Activated naive CD8-positive, alpha-beta T cell treated with anti-CD3 and anti-CD28 coated beads, Interleukin-2, amount 10 ng/mL, durations not matched to agents 7 days and 5 days (primary cell): ENCODE measurements around the gene TUBB4A. TPM values are rescaled to one million over a fixed set of nuclear protein-coding genes. Genes with fewer than 3 reads are reported as not detected.
"Not testable (repeated sequence)": the region's sequence is repeated elsewhere in the genome, so short reads cannot be mapped to it uniquely, and the experiment has no call there.

Experiments used
- ATAC-seq: fragments of 150-1000 bp; cut with Tn5 transposase; one replicate; pipeline ENCODE4 v1.10.0; 2021; ENCODE audit warnings: low read depth, moderate library complexity
- POLR2A ChIA-PET: fragments of 350-600 bp; sonication (Branson Sonifier 250); formaldehyde crosslinking; loops from one replicate; lab custom pipeline; 2021; ENCODE audit warnings: antibody characterized with exemption; lab: Charles Lee
- DNase-seq: peaks from one replicate; pipeline ENCODE4 v3.0.0; 2021
- H3K27ac Mint-ChIP-seq: one replicate; pipeline ENCODE4 v1.8.0; 2022; ENCODE audit warnings: mild to moderate bottlenecking, mixed read lengths
- H3K27me3 Mint-ChIP-seq: one replicate; pipeline ENCODE4 v1.8.0; 2022; ENCODE audit warnings: mild to moderate bottlenecking, moderate library complexity, mixed read lengths
- H3K36me3 Mint-ChIP-seq: one replicate; pipeline ENCODE4 v1.8.0; 2021; ENCODE audit warnings: mild to moderate bottlenecking, mixed read lengths
- H3K4me1 Mint-ChIP-seq: one replicate; pipeline ENCODE4 v1.8.0; 2021; ENCODE audit warnings: mixed read lengths
- H3K4me3 Mint-ChIP-seq: one replicate; pipeline ENCODE4 v1.8.0; 2022; ENCODE audit warnings: mild to moderate bottlenecking, moderate library complexity, mixed read lengths
- H3K9me3 Mint-ChIP-seq: one replicate; pipeline ENCODE4 v1.8.0; 2021; ENCODE audit warnings: mixed read lengths
- total RNA-seq, 2 experiments: library from RNA; stranded (reverse); gene quantifications; one replicate each; pipeline ENCODE4 v1.2.3, GENCODE V29; 2021

TUBB4A gene
- 10 to 100 TPM in 1 of 2 experiments, 1 to 10 TPM in 1; 8.7 to 11.6 TPM for total RNA-seq

GRCh38 chr19:6501740-6502648, at the start of gene TUBB4A:
Gene TUBB4A, minus strand, starts transcription at chr19:6502309. Its CDS starts 97 bp downstream, at chr19:6502212.
- POLR2A ChIA-PET, result interaction anchor here (1.0 to 3.9 kb wide), 3 partner anchors 21 to 77 kb away, joined by 3 to 23 read pairs (median 5); partner anchors contain the start of genes DENND1C, KHSRP and SLC25A23
- Mint-ChIP-seq H3K4me1 (peaks cover 26% of the 10 kb centered on the region), H3K27me3 (peaks cover 14% of the 10 kb centered on the region), H3K4me3 (peak within 1 kb of the TSS; percentile 86), H3K27ac (peak within 1 kb of the TSS; percentile 74), H3K36me3 (no peaks in the 10 kb centered on the region), H3K9me3 (no peaks in the 10 kb centered on the region)
- DNase-seq (peak; percentile 78), ATAC-seq (peak; percentile 61)

DNA sequence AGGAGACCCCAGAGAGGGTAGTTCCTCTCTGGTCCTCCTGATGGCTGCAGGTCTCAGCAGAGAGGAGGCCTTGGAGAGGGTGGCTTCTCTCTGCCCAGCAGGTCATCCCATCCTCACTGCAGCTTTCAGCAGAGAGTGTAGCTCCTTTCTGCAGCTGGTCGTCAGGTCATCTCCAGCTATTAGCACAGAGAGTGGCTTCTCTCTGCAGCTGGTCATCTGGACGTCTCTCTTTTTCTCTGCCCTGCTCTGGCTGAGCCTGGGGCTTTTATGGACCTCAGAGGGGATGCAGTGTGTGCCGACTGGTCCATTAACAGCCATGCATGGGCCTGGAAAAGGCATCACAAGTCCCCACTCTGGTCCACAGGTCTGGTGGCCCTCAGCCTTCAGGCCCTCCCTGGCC, 49.0 kb upstream of the TUBB4A start:
- H3K9me3 Mint-ChIP-seq, result peaks cover 3% of the 10 kb centered on the region
- POLR2A ChIA-PET, result interaction anchor here (0.7 to 1.1 kb wide), 3 partner anchors 15 to 42 kb away, joined by 3 to 4 read pairs (median 3); no protein-coding TSS in a partner anchor

DNA sequence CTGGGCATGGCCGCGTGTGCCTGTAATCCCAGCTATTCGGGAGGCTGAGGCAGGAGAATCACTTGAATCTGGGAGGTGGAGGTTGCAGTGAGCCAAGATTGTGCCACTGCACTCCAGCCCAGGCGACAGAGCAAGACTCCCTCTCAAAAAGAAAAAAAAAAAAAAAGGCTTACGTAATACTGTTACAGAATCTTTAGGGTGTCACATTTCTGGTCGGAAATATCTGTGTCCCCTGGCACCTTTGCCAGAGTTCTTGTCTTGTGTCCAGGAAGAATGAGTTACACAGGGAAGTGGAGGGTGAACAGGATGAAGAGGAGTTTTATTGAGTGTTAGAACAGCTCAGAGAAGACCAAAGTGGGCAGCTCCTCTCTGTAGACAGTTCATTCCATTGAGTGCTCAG, 48.6 kb upstream of the TUBB4A start:
- not testable (repeated sequence) for ATAC-seq, H3K27me3 Mint-ChIP-seq, H3K9me3 Mint-ChIP-seq, DNase-seq, H3K4me3 Mint-ChIP-seq, H3K27ac Mint-ChIP-seq, H3K36me3 Mint-ChIP-seq
- POLR2A ChIA-PET, result interaction anchor here (0.6 to 1.0 kb wide), 4 partner anchors 14 to 82 kb away, joined by 3 to 5 read pairs (median 4); no protein-coding TSS in a partner anchor
- H3K4me1 Mint-ChIP-seq, result peaks cover 14% of the 10 kb centered on the region

More for the DNA sequence above, 49.0 kb upstream of the TUBB4A start:
- DNase-seq (no peak), ATAC-seq (no peak)
- H3K4me3 Mint-ChIP-seq, result no peak overlapping the region
- peaks cover 2% of the 10 kb centered on the region for H3K27me3 Mint-ChIP-seq
- H3K36me3 Mint-ChIP-seq, result peaks cover 2% of the 10 kb centered on the region
- peaks cover 14% of the 10 kb centered on the region for H3K4me1 Mint-ChIP-seq
- no peak overlapping the region for H3K27ac Mint-ChIP-seq

- no peak for DNase-seq
- Mint-ChIP-seq H3K27me3 (peaks cover 3% of the 10 kb centered on the region), H3K9me3 (peaks cover 3% of the 10 kb centered on the region), H3K4me1 (peaks cover 7% of the 10 kb centered on the region), H3K27ac (no peak overlapping the region), H3K36me3 (peaks cover 2% of the 10 kb centered on the region), H3K4me3 (no peak overlapping the region)
- ATAC-seq, result no peak
- POLR2A ChIA-PET, result no interaction called here
Observed at GRCh38 chr19:6543866-6544347, 41.8 kb upstream of the TUBB4A start.

- peak; percentile 8 for DNase-seq
- H3K4me1 Mint-ChIP-seq, result peaks cover 11% of the 10 kb centered on the region
- peaks cover under 1% of the 10 kb centered on the region for H3K36me3 Mint-ChIP-seq
- no peak overlapping the region for H3K27ac Mint-ChIP-seq
- no peak overlapping the region for H3K4me3 Mint-ChIP-seq
- ATAC-seq, result no peak
- POLR2A ChIA-PET, result no interaction called here
- H3K27me3 Mint-ChIP-seq, result peaks cover 3% of the 10 kb centered on the region
- peaks cover 2% of the 10 kb centered on the region for H3K9me3 Mint-ChIP-seq
Observed at GRCh38 chr19:6540918-6541689, 39.0 kb upstream of the TUBB4A start.

DNA sequence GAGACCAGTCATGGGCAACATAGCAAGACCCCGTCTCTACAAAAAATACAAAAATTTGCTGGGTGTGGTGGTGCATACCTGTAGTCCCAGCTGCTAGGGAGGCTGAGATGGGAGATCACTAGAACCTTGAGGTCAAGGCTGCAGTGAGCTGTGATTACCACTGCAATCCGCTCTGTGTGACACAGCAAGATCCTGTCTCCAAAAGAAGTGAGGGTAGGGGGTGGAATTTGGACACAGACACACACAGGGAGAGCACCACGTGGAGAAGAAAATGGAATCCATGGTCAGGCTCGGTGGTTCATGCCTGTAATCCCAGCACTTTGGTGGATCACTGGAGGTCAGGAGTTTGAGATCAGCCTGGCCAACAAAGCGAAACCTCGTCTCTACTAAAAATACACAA, 37.4 kb upstream of the TUBB4A start:
- H3K36me3 Mint-ChIP-seq, result peaks cover 4% of the 10 kb centered on the region
- ATAC-seq (no peak), DNase-seq (no peak)
- POLR2A ChIA-PET, result interaction anchor here (0.6 kb wide), 1 partner anchor 85 kb away, joined by 5 read pairs; no protein-coding TSS in a partner anchor
- no peak overlapping the region for H3K4me3 Mint-ChIP-seq
- H3K9me3 Mint-ChIP-seq, result peaks cover 2% of the 10 kb centered on the region
- peaks cover 20% of the 10 kb centered on the region for H3K4me1 Mint-ChIP-seq
- H3K27me3 Mint-ChIP-seq, result peaks cover 4% of the 10 kb centered on the region
- H3K27ac Mint-ChIP-seq, result no peak overlapping the region

- no peak for ATAC-seq
Observed at GRCh38 chr19:6535558-6536137, 33.5 kb upstream of the TUBB4A start.

DNA sequence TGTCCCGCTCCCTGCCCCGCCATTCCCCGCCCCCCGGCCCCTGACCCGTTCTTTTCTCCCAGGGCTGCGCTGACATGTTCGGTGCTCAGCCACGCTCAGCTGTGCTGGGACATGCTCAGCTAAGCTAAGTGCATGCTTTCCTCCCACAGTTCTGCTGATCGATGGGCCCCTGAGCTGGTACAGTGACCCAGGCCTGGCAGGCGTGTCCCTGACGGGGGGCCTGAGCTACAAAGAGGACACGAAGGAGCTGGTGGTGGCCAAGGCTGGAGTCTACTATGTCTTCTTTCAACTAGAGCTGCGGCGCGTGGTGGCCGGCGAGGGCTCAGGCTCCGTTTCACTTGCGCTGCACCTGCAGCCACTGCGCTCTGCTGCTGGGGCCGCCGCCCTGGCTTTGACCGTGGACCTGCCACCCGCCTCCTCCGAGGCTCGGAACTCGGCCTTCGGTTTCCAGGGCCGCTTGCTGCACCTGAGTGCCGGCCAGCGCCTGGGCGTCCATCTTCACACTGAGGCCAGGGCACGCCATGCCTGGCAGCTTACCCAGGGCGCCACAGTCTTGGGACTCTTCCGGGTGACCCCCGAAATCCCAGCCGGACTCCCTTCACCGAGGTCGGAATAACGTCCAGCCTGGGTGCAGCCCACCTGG, 32.5 kb upstream of the TUBB4A start:
- Mint-ChIP-seq H3K9me3 (peaks cover 2% of the 10 kb centered on the region), H3K4me1 (peaks cover 52% of the 10 kb centered on the region), H3K27me3 (peaks cover 40% of the 10 kb centered on the region), H3K36me3 (peaks cover 8% of the 10 kb centered on the region), H3K27ac (no peak overlapping the region), H3K4me3 (no peak overlapping the region)
- DNase-seq (no peak), ATAC-seq (no peak)
- POLR2A ChIA-PET, result interaction anchor here (0.7 to 1.3 kb wide), 3 partner anchors 10 to 706 kb away, joined by 3 to 5 read pairs (median 4); no protein-coding TSS in a partner anchor

More at GRCh38 chr19:6535558-6536137, 33.5 kb upstream of the TUBB4A start:
- Mint-ChIP-seq H3K4me3 (peak overlapping the region; percentile 51), H3K27me3 (peaks cover 29% of the 10 kb centered on the region), H3K9me3 (peaks cover 2% of the 10 kb centered on the region), H3K27ac (peak overlapping the region; percentile 76), H3K36me3 (peaks cover 8% of the 10 kb centered on the region), H3K4me1 (peaks cover 44% of the 10 kb centered on the region)
- POLR2A ChIA-PET, result interaction anchor here (0.7 to 1.7 kb wide), 3 partner anchors 15 to 47 kb away, joined by 3 to 6 read pairs (median 4); no protein-coding TSS in a partner anchor
- DNase-seq, result no peak

DNA sequence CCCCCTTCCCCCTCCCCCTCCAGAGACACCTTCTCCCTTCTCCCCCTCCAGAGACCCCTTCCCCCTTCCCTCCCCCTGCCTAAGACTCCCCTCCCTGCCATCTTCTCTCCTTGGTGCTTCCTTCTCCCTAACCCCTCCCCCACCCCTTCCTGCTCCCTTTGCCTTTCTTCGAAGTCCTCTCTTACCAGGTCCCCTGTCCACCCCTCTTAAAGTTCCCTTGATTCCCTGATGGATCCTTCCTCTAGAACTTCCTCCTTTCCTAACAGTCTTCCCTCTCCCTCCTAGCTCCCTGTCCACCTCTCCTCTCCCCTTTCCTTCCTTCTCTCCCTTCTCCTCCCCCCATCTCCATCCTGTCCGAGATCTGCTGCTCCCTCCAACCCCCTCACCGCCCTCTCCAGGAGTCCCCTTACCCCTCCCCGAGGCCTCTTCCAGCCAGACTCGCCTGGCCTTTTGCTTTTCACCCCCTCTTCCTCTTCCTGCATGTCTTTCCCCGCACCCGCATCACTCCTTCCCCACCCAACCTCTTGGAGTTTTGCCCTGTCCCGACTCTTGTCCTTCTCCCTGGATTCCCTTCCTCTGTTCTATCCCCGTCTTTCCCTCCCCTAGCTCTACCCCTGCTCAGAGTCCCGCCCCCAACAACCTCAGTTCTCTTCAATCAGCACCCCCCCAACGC, 31.8 kb upstream of the TUBB4A start:
- peaks cover 2% of the 10 kb centered on the region for H3K9me3 Mint-ChIP-seq
- H3K4me1 Mint-ChIP-seq, result peaks cover 55% of the 10 kb centered on the region
- POLR2A ChIA-PET, result interaction anchor here (1.3 kb wide), 1 partner anchor 10 kb away, joined by 4 read pairs; no protein-coding TSS in a partner anchor
- DNase-seq (no peak), ATAC-seq (no peak)
- H3K4me3 Mint-ChIP-seq, result peak overlapping the region; percentile 23
- peaks cover 45% of the 10 kb centered on the region for H3K27me3 Mint-ChIP-seq
- peak overlapping the region; percentile 45 for H3K27ac Mint-ChIP-seq
- H3K36me3 Mint-ChIP-seq, result peaks cover 8% of the 10 kb centered on the region

- Mint-ChIP-seq H3K4me3 (peak overlapping the region; percentile 87), H3K27ac (no peak overlapping the region), H3K9me3 (peaks cover 2% of the 10 kb centered on the region), H3K27me3 (peaks cover 45% of the 10 kb centered on the region), H3K4me1 (peaks cover 55% of the 10 kb centered on the region), H3K36me3 (peaks cover 8% of the 10 kb centered on the region)
- DNase-seq, result no peak
- POLR2A ChIA-PET, result interaction anchor here (0.6 kb wide), 1 partner anchor 17 kb away, joined by 5 read pairs; no protein-coding TSS in a partner anchor
- no peak for ATAC-seq
Observed at GRCh38 chr19:6533000-6533328, 30.9 kb upstream of the TUBB4A start.

GRCh38 chr19:6532244-6532999, 30.3 kb upstream of the TUBB4A start:
- peaks cover 2% of the 10 kb centered on the region for H3K9me3 Mint-ChIP-seq
- POLR2A ChIA-PET, result interaction anchor here (0.6 kb wide), 1 partner anchor 18 kb away, joined by 5 read pairs; no protein-coding TSS in a partner anchor
- H3K27ac Mint-ChIP-seq, result peak overlapping the region; percentile 52
- no peak for ATAC-seq
- H3K27me3 Mint-ChIP-seq, result peaks cover 49% of the 10 kb centered on the region
- peaks cover 8% of the 10 kb centered on the region for H3K36me3 Mint-ChIP-seq
- H3K4me3 Mint-ChIP-seq, result peak overlapping the region; percentile 87
- H3K4me1 Mint-ChIP-seq, result peaks cover 57% of the 10 kb centered on the region
- peak; percentile 54 for DNase-seq
